GM19467 (cell line): ENCODE data around the gene NIM1K.
A peak's percentile ranks its signal among the peaks of the same experiment; 100 is the strongest.
"Not testable (repeated sequence)": the region's sequence is repeated elsewhere in the genome, so short reads cannot be mapped to it uniquely, and the experiment has no call there.

Experiments
- ATAC-seq: cut with Tn5 transposase; IDR thresholded peaks from one replicate; pipeline ENCODE4 v1.9.1; 2021; ENCODE audit warnings: mild to moderate bottlenecking, moderate library complexity; ENCODE audit not compliant: unreplicated experiment

Gene NIM1K

GRCh38 chr5:43183101-43183500 lies 8.9 kb upstream of the NIM1K start:
- not testable (repeated sequence) for ATAC-seq

DNA sequence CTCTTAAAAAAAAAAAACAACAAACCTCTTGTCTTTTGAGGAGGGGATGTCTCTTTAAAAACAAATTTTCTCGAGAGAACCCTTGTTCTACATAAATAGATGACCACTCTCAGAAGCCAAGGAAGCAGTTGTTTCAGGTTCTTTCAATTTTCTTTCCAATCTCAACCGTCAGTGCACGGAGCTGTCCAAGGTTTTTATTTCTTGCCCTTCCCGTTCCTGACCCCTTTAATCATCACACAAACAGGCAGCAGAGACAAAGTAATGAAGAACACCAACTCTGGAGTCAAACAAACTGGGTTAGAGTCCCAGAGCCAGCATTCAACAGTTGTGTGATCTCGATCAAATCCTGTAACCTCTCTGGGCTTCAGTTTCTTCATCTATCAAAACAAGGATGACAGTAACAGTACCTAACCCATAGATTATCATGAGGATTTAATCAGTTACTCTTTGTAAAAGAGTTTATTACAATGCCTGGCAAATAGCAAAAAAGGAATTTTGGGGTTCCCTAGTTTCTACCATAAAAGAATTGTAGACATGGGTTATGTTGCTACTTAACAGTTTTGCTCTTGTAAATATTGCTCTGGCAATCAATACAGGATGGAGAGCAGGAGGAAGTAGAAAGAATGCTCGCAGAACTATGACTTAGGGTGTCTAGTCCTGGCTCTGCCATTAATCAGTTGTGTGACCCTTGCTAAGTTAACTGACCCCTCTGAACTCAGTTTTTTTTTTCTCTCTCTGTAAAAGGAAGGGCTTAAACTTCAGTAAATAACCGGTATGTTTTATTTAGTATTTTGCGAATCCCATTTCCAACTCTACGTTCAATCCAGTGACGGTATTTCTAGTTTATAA lies 1.0 kb upstream of the NIM1K start:
- no peak for ATAC-seq

GRCh38 chr5:43192558-43193180 lies 644 bp downstream of the NIM1K start:
- peak; percentile 20 for ATAC-seq

- peak; percentile 49 for ATAC-seq
Observed at GRCh38 chr5:43193181-43193893, 1.3 kb downstream of the NIM1K start.

GRCh38 chr5:43193894-43194265 lies 1.9 kb downstream of the NIM1K start:
- ATAC-seq: no peak

GRCh38 chr5:43195670-43196265 lies 3.7 kb downstream of the NIM1K start:
- ATAC-seq: no peak

GRCh38 chr5:43197535-43197934 lies 5.5 kb downstream of the NIM1K start:
- no peak for ATAC-seq

GRCh38 chr5:43201442-43201841 lies 9.4 kb downstream of the NIM1K start:
- not testable (repeated sequence) for ATAC-seq

DNA sequence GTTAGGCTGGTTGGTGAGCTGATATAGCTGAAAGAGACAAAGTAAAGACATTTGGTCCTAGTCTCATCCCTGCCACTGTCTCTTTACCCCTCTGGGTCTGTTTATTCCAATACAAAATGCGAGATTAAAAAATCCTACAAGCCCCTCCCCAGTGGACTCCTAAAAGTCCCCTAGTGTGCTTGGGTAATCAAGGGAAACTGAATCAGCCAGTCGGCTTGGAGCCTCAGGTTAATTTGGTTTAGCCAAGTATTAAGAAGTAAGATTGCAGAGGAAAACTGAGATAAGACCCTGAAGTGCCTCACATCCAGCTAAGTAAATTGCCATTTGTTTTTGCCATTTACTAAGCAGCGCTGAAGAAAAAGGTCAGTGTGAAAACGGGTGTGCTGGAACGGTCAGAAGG lies 10.4 kb downstream of the NIM1K start:
- ATAC-seq: no peak

- no peak for ATAC-seq
Observed at GRCh38 chr5:43203373-43203772, 11.3 kb downstream of the NIM1K start.

GRCh38 chr5:43204958-43205357 lies 12.9 kb downstream of the NIM1K start:
- no peak for ATAC-seq

GRCh38 chr5:43207601-43208000 lies 15.6 kb downstream of the NIM1K start:
- no peak for ATAC-seq

DNA sequence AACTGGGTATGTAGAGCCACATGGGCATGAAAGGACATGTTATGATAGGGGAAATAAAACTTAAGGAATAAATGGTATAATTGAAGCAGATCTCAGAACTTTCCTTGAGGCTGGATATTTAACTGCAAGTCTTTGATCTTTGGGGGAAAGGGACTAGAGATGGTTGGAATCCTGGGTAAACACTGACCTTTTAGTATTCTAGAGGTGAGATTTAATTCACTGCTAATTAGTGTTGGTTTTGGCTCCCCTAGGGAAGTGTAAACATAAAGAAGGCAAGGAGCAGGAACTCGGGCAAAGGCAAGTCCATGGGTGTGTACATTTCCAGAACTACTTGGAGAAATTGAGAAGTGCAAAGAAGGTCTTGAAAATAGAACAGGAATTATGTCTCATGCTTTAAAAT lies 16.6 kb downstream of the NIM1K start:
- no peak for ATAC-seq

DNA sequence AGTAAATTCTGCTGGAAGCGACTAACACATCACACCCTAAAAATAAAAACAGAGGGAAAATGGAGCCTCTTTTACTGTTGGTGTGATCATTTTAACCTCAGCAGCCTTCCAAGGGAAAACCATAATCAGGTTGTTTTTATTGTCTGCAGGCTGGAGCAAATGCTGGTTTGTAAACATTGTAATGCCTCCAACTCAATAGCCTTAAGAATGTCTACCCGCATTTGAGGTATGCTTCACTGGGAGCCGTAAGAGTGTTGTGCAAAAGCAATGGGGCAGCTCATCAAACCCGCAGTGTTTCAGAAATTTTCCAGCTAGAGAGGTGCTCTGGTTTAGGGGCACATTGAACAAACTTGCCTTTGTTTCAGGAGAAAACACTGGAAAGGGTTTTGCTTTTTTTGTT lies 17.0 kb downstream of the NIM1K start:
- no peak for ATAC-seq

GRCh38 chr5:43209833-43210232 lies 17.8 kb downstream of the NIM1K start:
- no peak for ATAC-seq

- no peak for ATAC-seq
Observed at GRCh38 chr5:43210570-43210969, 18.5 kb downstream of the NIM1K start.

- no peak for ATAC-seq
Observed at GRCh38 chr5:43213951-43214350, 21.9 kb downstream of the NIM1K start.

- no peak for ATAC-seq
Observed at GRCh38 chr5:43215073-43215631, 23.1 kb downstream of the NIM1K start.

DNA sequence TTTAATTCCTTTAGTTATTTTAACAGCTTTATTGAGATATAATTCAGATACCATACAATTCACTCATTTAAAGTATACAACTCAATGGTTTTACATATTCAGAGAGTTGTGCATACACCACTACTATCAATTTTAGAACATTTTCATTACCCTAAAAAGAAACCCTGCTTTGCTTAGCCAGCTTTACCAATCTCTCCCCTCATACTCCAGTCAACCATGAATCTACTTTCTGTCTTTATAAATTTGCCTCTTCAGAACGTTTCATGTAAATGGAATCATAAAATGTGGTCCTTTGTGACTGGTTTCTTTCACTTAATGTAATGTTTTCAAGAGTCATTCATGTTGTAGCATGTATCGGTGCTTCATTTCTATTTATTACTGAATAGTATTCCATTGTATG lies 24.9 kb downstream of the NIM1K start:
- no peak for ATAC-seq

DNA sequence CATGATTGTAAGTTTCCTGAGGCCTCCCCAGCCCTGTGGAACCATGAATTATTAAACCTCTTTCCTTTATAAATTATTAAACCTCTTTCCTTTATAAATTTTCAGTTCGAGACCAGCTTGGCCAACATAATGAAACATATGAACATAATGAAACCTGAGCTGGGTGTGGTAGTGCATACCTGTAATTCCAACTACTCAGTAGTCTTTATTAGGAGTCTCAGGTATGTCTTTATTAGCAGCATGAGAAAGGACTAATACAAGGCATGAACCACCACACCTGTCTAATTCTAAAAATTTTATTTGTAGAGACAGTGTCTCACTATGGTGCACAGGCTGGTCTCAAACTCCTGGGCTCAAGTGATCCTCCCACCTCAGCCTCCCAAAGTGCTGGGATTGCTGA lies 27.1 kb downstream of the NIM1K start:
- ATAC-seq: no peak

DNA sequence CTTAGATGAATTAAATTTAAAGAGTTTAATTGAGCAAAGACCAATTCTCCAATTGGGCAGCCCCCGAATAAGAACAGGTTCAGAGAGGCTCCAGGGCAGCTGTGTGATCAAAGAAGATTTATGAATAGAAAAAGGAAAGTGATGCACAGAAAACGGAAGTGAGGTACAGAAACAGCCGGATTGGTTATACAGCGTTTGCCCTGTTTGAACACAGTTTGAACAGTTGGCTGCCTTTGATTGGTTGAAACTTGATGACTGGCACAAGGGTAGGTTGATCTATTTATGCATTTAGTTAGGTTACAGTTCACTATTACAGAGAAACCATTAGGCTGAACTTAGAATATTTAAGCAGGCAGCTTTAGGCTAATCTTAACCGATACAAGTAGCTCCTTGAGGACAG lies 29.5 kb downstream of the NIM1K start:
- ATAC-seq: no peak
